ENCODE measurements around the gene NRXN3.

GRCh38 chr14:79144896-79145295 lies 974.7 kb downstream of the NRXN3 start:
- TF ChIP-seq EZH2 (IDR thresholded peaks at IDR 0.05): no peak
- no peak for TF ChIP-seq EGR1 (IDR thresholded peaks at IDR 0.05; ENCODE audit: low read depth)
- no peak for TF ChIP-seq JUND (IDR thresholded peaks at IDR 0.05)
- no peak for TF ChIP-seq POLR2A (IDR thresholded peaks at IDR 0.05; ENCODE audit: borderline replicate concordance, extremely low read depth, insufficient read depth, insufficient read length)
- TF ChIP-seq CTCF (IDR thresholded peaks at IDR 0.05 in 2 of 3, conservative IDR thresholded peaks at IDR 0.05 in 1 of 3; ENCODE audit: borderline replicate concordance in 1 of 3, insufficient read depth in 1 of 3, low read depth in 2 of 3, low read length in 2 of 3): no peak
- TF ChIP-seq RAD21 (IDR thresholded peaks at IDR 0.05; ENCODE audit: low read depth): no peak
- no peak for TF ChIP-seq TCF7L2 (IDR thresholded peaks at IDR 0.05; ENCODE audit: borderline replicate concordance, extremely low read depth, insufficient read depth, insufficient read length)
- TF ChIP-seq FOSL1 (IDR thresholded peaks at IDR 0.05; ENCODE audit: low read depth): no peak
- no peak for TF ChIP-seq ZNF274 (IDR thresholded peaks at IDR 0.05; ENCODE audit: low read depth, low read length)
- TF ChIP-seq REST (IDR thresholded peaks at IDR 0.05; ENCODE audit: low read depth): no peak
- TF ChIP-seq POLR2AphosphoS5 (IDR thresholded peaks at IDR 0.05; ENCODE audit: low read depth, low read length): no peak
- TF ChIP-seq SIN3A (IDR thresholded peaks at IDR 0.05; ENCODE audit: low read depth): no peak

Data from HCT116 (cell line).